ENCODE results near the gene JPT2. TPM values are rescaled to one million over a fixed set of nuclear protein-coding genes. Genes with fewer than 3 reads are reported as not detected.

JPT2 gene
- total RNA-seq, 1 experiment from 2014 or later: 199 TPM

DNA sequence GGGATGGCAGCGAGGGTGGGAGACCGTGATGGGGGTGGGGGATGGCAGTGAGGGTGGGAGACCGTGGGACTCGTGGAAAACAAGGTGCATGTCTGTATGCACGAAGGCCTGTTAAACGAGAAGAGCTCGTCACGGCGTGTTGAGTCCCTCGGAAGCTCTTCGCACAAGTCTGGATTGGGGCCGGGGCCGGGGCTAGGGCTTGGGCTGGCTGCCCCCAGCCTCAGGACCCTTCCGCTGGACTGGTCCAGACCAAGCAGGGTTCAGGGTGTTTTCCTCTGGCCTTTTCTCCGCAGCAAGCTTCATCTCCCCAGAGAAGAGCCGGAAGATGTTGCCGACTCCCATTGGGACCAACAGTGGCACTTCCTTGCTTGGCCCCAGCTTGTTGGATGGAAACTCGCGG is 7.7 kb upstream of the JPT2 start:
- no peak for DNase-seq (ENCODE audit: low spot score)
- in situ Hi-C loops (cut with HindIII; ENCODE audit: low sequenced_read_pairs): no loop called here

GRCh38 chr16:1670866-1671265 is 7.2 kb upstream of the JPT2 start:
- in situ Hi-C loops (cut with HindIII; ENCODE audit: low sequenced_read_pairs): no loop called here
- DNase-seq (ENCODE audit: low spot score): no peak

DNA sequence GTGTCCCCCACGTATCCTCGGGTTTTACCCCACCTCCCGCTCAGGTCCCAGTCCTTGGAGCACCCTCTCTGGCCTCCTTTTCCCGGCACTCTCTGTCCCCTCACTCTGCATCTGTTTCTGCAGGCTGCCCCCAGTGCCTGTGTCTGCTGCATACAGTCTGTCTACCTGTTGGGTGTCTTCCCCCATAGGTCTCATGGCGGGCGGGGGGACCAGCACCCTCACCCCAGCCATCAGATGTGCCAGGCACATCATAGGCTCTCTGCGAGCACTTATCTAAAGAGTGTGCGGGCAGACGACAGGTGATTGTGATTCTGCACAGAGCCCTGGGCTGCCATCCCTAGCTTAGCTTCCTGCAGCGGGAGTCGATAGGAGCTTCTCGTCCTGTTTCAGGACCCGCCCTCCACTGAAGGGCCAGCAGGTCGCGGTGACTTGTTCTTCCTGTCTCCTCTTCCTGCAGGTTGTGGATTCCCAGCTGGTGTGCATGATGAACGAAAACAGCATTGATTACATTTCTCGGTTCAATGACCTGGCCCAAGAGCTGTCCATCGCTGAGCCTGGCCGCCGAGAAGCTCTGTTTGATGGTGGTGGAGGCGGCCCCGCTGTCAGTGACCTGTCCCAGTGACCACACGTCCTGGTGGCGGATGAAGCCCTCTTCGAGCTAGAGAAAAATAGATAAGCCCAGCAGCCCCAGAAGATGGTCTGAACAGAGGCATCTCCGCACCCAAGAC is 4.5 kb upstream of the JPT2 start:
- DNase-seq (ENCODE audit: low spot score): no peak
- in situ Hi-C loops (cut with HindIII; ENCODE audit: low sequenced_read_pairs): no loop called here

GRCh38 chr16:1674306-1674705 is 3.8 kb upstream of the JPT2 start:
- DNase-seq (ENCODE audit: low spot score): no peak
- in situ Hi-C loops (cut with HindIII; ENCODE audit: low sequenced_read_pairs): no loop called here

DNA sequence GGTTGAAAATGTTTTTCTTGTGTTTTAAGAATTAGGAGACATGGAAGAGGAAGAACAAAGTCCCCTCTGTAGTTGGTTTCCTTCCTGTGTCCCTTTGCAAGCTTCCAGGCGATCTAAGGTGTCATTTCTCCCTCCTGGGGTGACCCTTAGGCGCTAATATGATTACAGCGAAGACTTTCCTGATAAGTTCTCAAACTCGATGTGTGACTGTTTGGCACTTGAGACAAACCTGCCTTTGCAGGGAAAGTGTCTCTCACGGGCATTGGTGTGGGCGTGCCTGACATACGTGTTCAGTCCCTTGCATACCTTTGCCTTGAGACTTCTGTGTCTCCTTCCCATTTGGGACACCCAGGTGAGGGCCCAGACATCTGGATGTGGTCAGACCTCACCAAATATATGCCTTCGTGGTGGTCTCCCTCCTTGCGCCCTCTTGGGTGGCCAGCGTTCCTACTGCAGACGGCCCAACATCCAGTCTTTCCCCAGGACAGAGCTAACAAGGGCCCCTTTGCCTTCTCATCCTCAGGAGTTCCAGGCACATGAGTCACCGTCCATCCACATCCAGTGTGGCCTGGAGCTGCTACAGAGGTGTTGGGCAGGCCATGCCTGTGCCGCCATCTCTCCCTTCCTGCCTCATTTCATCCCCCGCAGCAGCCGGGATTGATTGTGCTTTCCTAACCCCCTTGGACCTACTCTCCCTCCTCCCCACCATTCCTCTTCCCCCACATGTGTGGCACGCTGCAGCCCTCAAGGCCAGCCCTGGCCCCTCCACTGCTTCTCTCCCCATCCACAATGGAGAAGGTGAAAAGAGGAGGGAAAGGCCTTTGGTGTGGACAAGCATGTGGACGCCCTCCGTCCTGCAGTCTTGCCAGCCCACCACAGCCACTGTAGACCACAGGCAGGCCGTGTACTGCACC is 3.1 kb upstream of the JPT2 start:
- in situ Hi-C loops (cut with HindIII; ENCODE audit: low sequenced_read_pairs): no loop called here
- no peak for DNase-seq (ENCODE audit: low spot score)

DNA sequence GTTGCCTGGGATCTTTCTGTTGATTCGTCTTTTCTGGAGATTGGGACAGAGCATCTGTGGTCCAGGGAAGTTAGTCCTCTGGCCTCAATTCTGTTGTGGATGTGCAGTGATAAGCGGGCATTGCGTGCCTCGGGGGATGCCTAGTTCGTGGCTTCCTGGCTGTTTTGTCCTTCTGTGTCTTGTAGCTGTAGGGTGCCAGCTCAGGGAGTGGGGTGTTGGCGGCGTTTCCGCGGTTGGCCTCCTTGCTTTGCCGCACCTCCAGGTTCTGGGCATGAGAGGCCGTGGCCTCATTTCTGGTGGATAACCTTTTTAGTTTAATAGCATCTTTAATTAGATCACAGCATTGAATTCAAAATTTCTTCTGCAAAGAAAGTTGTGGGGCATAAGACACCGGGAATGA is 1.4 kb upstream of the JPT2 start:
- in situ Hi-C loops (cut with HindIII; ENCODE audit: low sequenced_read_pairs): no loop called here
- DNase-seq (ENCODE audit: low spot score): peak; percentile 37

GRCh38 chr16:1677339-1677738 is 740 bp upstream of the JPT2 start:
- DNase-seq (ENCODE audit: low spot score): no peak
- in situ Hi-C loops (cut with HindIII; ENCODE audit: low sequenced_read_pairs): no loop called here

DNA sequence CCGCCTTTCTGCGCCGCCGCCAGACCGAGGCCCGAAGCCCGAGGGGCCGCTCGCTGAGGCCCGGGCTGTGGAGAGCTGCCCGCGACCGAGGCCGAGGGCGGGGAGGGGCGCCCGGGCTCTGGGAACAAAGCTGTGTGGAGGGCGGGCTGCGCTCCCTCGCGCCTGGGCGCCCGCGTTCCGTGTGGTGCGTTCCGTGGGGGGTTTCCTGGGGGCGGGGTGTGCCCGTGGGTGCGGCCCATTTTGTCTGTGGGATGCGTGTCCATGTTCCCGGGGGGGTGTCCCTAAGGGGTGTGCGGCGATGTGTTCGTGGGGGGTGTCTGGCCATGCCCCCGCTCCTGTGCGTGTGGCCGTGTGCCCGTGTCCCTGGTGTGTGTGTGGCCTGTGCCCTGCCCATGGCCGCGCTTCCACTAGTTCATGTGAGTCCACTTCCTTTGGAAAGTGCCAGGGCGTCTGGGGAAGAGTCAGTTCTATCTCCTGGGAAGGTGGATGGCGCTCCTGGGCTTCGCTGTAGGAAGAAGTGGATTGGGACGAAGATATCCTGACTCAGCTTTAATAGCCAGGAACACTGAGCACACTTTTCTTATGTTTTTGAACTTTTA is 520 bp downstream of the JPT2 start:
- peak; percentile 60 for DNase-seq (ENCODE audit: low spot score)
- in situ Hi-C loops (cut with HindIII; ENCODE audit: low sequenced_read_pairs): no loop called here

GRCh38 chr16:1680361-1680760 is 2.3 kb downstream of the JPT2 start:
- in situ Hi-C loops (cut with HindIII; ENCODE audit: low sequenced_read_pairs): no loop called here
- DNase-seq (ENCODE audit: low spot score): no peak

DNA sequence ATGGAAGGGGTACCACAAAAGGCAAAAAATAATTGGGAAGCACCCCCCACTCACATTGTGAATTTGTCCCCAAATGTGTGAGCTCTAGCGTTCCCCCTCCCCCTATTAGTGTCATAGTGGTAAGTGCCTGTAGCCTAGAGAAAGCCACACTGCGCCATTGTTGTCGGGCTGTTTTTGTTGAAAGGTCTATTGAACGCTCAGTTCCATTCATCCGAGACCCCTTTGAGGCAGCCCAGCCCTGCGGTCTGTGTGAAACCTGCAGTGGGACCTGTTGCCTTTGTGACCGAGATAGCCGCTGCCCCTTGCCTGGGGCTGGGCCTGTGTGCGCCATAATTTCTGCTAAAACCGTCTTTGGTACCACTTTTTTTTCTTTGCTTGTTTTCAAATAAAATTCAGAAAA is 3.0 kb downstream of the JPT2 start:
- DNase-seq (ENCODE audit: low spot score): no peak

GRCh38 chr16:1687427-1688316 is 9.6 kb downstream of the JPT2 start:
- in situ Hi-C loops (cut with HindIII; ENCODE audit: low sequenced_read_pairs): no loop called here
- DNase-seq (ENCODE audit: low spot score): peak; percentile 79

More for the DNA sequence above, 3.0 kb downstream of the JPT2 start:
- in situ Hi-C loops (cut with HindIII; ENCODE audit: low sequenced_read_pairs): no loop called here

DNA sequence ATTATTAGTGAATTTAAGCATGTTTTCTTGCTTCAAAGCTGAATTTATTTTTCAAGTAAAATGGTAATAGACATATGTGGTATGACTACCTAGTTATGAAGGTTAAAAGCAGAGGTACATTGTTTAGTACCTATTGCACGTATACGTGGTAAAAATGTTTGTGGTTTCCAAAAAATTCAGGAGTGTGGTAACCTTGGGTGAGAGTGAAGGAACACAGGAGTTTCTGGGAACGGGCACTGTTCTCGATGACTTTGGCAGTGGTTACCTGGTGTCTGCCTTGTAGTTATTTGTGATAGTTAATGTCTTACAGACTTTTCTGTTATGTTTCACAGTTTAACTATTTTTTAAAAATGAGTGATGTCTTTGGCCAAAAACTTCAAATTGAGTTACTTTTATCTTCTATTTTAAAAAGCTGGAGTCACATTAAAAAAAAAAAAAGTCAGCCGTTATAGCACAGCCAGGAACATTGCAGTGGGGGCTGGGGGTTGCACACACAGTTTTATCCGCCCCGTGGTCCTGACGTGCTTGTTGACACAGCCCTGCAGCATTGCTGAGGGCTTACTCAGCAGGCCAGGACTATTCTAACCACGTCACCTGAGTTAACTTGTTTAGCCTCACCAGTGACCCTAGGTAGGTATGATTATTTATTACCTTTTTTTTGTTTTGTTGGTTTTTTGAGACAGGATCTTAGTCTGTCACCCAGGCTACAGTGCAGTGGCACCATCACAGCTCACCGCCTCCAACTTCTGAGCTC is 10.9 kb downstream of the JPT2 start:
- DNase-seq (ENCODE audit: low spot score): no peak
- in situ Hi-C loops (cut with HindIII; ENCODE audit: low sequenced_read_pairs): no loop called here

DNA sequence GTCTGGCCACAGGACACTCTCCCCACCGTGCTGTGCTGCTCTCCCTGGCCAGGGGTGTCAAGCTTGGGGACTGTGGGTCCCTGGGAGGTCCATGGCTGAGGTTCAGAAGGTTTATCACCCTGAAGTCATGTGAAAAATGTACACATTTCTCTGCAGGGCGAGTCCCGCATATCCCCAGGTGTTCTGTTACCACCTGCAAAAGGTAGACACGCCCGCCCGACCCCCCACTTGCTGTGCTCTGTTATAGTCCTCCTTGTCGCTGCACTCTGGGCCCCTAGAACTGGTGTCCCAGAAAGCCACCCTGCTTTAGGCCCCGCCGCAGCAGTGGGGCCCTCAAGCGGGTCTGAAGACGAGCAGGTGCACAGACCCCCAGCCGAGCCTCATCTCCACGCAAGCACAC is 11.8 kb downstream of the JPT2 start:
- in situ Hi-C loops (cut with HindIII; ENCODE audit: low sequenced_read_pairs): no loop called here
- DNase-seq (ENCODE audit: low spot score): no peak

DNA sequence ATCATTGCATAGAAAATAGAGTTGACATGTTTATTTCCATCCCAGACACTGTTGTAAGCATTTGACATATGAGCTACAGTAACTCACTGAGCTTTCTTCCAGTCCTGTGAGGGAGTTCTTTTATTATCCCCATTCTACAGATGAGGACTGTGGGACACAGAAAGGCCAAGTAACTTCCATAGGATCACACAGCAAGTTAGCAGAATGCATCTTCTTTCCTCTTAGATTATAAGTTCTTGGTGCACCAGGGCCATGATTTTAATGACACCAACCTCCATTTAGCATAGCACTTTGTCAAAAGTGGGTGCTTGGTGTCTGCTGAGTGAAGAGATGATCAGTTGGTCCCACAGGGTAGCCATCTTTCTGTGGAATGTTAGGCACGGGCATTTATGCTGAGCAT is 12.7 kb downstream of the JPT2 start:
- in situ Hi-C loops (cut with HindIII; ENCODE audit: low sequenced_read_pairs): no loop called here
- no peak for DNase-seq (ENCODE audit: low spot score)

GRCh38 chr16:1691276-1691675 is 13.2 kb downstream of the JPT2 start:
- DNase-seq (ENCODE audit: low spot score): no peak
- in situ Hi-C loops (cut with HindIII; ENCODE audit: low sequenced_read_pairs): no loop called here

GRCh38 chr16:1691956-1692355 is 13.9 kb downstream of the JPT2 start:
- in situ Hi-C loops (cut with HindIII; ENCODE audit: low sequenced_read_pairs): no loop called here
- DNase-seq (ENCODE audit: low spot score): no peak

DNA sequence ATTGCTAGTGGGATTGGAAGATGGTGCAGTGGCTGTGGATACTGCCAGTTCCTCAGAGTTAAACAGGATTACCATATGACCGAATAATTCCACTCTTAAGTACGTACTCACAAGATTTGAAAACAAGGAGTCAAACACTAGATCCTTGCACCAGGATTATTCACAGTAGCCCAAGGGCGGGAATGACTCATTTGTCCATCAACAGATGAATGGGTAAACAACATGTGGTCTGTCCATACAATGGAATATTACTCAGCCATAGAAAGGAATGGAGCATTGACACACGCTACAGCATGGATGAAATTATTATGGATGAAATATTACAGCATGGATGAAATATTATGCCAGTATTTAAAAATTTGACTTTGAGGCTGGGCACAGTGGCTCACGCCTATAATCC is 18.8 kb downstream of the JPT2 start:
- in situ Hi-C loops (cut with HindIII; ENCODE audit: low sequenced_read_pairs): no loop called here
- DNase-seq (ENCODE audit: low spot score): no peak

DNA sequence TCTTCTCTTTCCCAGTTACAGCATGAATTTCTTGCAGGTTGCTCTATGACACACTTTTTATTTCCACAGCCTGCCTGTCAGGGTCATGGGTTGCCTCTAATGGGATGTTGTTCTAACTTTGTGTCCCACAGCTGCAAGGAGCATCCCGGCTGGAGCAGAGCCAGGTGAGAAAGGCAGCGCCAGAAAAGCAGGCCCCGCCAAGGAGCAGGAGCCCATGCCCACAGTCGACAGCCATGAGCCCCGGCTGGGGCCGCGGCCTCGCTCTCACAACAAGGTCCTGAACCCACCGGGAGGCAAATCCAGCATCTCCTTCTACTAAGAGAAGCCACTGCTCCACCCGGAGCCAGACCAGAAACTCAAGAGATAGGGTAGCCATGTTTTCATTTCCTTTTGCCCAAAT is 20.6 kb downstream of the JPT2 start:
- DNase-seq (ENCODE audit: low spot score): no peak
- in situ Hi-C loops (cut with HindIII; ENCODE audit: low sequenced_read_pairs): no loop called here

GRCh38 chr16:1700246-1700645 is 22.2 kb downstream of the JPT2 start:
- in situ Hi-C loops (cut with HindIII; ENCODE audit: low sequenced_read_pairs): no loop called here

More at GRCh38 chr16:1700246-1700645, 22.2 kb downstream of the JPT2 start:
- no peak for DNase-seq (ENCODE audit: low spot score)

Data from G401 (cell line).